Stimulated activated CD4-positive, alpha-beta T cell treated with anti-CD3 and anti-CD28 coated beads, Interleukin-2, amount 100 ng/mL, for 48 hours (primary cell): Measurements from ENCODE around the gene ZNF443.
A peak's percentile ranks its signal among the peaks of the same experiment; 100 is the strongest.
"Not testable (repeated sequence)": the region's sequence is repeated elsewhere in the genome, so short reads cannot be mapped to it uniquely, and the experiment has no call there.

ENCODE experiments used
- DNase-seq, 2 donors: peaks; one replicate each; pipeline ENCODE4 v3.0.0-alpha.2; 2020

The ZNF443 gene

GRCh38 chr19:12440541-12441316, at the start of gene ZNF443:
ZNF443 (minus strand) TSS chr19:12441021; CDS start chr19:12440914, 107 bp downstream.
- peak; percentile 97 to 99 for DNase-seq

GRCh38 chr19:12486265-12486783, 45.5 kb upstream of the ZNF443 start:
- DNase-seq: not testable (repeated sequence)

- no peak for DNase-seq
Observed at GRCh38 chr19:12485571-12485970, 44.8 kb upstream of the ZNF443 start.

GRCh38 chr19:12485052-12485416, 44.2 kb upstream of the ZNF443 start:
- DNase-seq: no peak

GRCh38 chr19:12484371-12485051, 43.7 kb upstream of the ZNF443 start, which contains the start of gene ZNF709:
ZNF709 (minus strand) TSS chr19:12484816; CDS start chr19:12484657, 159 bp downstream.
- DNase-seq: peak; percentile 85 to 87

- DNase-seq: no peak
Observed at GRCh38 chr19:12484011-12484370, 43.2 kb upstream of the ZNF443 start.

- no peak for DNase-seq
Observed at GRCh38 chr19:12482509-12482886, 41.7 kb upstream of the ZNF443 start.

- no peak for DNase-seq
Observed at GRCh38 chr19:12481781-12482508, 41.1 kb upstream of the ZNF443 start.

- no peak for DNase-seq
Observed at GRCh38 chr19:12478234-12478941, 37.6 kb upstream of the ZNF443 start.

- not testable (repeated sequence) for DNase-seq
Observed at GRCh38 chr19:12467651-12468050, 26.8 kb upstream of the ZNF443 start.

- DNase-seq: no peak
Observed at GRCh38 chr19:12465211-12465610, 24.4 kb upstream of the ZNF443 start.

GRCh38 chr19:12464769-12465168, 23.9 kb upstream of the ZNF443 start:
- no peak for DNase-seq

- not testable (repeated sequence) for DNase-seq
Observed at GRCh38 chr19:12464139-12464538, 23.3 kb upstream of the ZNF443 start.

- DNase-seq: no peak
Observed at GRCh38 chr19:12453495-12453894, 12.7 kb upstream of the ZNF443 start.

- DNase-seq: no peak
Observed at GRCh38 chr19:12450844-12451243, 10.0 kb upstream of the ZNF443 start.

GRCh38 chr19:12448808-12449207, 8.0 kb upstream of the ZNF443 start:
- DNase-seq: no peak

- peak; percentile 37 to 39 for DNase-seq
Observed at GRCh38 chr19:12439686-12440540, 908 bp downstream of the ZNF443 start.

- DNase-seq: not testable (repeated sequence)
Observed at GRCh38 chr19:12430726-12431299, 10.0 kb downstream of the ZNF443 start.

- DNase-seq: no peak
Observed at GRCh38 chr19:12425888-12426274, 14.9 kb downstream of the ZNF443 start.

- no peak for DNase-seq
Observed at GRCh38 chr19:12425236-12425887, 15.5 kb downstream of the ZNF443 start.

- not testable (repeated sequence) for DNase-seq
Observed at GRCh38 chr19:12417273-12417672, 23.5 kb downstream of the ZNF443 start.
